ENCODE data around the gene KRTAP5-1.
"Not testable (repeated sequence)": the region's sequence is repeated elsewhere in the genome, so short reads cannot be mapped to it uniquely, and the experiment has no call there.

Gene KRTAP5-1

DNA sequence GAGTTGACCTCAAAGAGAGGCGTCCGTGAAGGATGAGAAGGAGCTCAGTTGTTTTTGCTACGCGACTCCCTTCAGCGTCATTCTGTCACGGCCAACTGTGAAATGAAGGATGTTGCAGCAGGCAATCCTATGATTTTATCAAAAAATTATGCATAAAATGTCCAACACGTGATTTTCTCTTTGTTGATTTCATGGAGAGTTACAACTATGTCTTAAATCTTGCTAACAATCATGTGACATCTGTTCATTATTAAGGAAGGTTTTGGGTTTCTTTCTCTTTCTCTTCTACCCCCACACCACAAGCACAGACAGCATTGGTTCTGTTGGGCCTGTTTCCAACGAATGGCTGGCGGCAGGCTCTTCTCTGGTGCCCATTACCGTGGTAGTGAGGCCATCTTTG is 33.1 kb upstream of the KRTAP5-1 start:
- DNase-seq (ENCODE audit: low read depth) = no peak
- H3K4me3 ChIP-seq (ENCODE audit: low read depth, low read length) = no peak overlapping the region
- TF ChIP-seq, protein P1, sequence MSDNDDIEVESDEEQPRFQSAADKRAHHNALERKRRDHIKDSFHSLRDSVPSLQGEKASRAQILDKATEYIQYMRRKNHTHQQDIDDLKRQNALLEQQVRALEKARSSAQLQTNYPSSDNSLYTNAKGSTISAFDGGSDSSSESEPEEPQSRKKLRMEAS (IDR thresholded peaks at IDR 0.05; ENCODE audit: low read depth, low read length) = no peak
- TF ChIP-seq MYC (IDR thresholded peaks at IDR 0.05; ENCODE audit: low read depth, low read length) = no peak
- no peak for TF ChIP-seq POLR2A (IDR thresholded peaks at IDR 0.05; ENCODE audit: extremely low read depth, insufficient read length)
- TF ChIP-seq, protein P2, sequence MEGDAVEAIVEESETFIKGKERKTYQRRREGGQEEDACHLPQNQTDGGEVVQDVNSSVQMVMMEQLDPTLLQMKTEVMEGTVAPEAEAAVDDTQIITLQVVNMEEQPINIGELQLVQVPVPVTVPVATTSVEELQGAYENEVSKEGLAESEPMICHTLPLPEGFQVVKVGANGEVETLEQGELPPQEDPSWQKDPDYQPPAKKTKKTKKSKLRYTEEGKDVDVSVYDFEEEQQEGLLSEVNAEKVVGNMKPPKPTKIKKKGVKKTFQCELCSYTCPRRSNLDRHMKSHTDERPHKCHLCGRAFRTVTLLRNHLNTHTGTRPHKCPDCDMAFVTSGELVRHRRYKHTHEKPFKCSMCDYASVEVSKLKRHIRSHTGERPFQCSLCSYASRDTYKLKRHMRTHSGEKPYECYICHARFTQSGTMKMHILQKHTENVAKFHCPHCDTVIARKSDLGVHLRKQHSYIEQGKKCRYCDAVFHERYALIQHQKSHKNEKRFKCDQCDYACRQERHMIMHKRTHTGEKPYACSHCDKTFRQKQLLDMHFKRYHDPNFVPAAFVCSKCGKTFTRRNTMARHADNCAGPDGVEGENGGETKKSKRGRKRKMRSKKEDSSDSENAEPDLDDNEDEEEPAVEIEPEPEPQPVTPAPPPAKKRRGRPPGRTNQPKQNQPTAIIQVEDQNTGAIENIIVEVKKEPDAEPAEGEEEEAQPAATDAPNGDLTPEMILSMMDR (IDR thresholded peaks at IDR 0.05; ENCODE audit: low read depth, low read length) = no peak

DNA sequence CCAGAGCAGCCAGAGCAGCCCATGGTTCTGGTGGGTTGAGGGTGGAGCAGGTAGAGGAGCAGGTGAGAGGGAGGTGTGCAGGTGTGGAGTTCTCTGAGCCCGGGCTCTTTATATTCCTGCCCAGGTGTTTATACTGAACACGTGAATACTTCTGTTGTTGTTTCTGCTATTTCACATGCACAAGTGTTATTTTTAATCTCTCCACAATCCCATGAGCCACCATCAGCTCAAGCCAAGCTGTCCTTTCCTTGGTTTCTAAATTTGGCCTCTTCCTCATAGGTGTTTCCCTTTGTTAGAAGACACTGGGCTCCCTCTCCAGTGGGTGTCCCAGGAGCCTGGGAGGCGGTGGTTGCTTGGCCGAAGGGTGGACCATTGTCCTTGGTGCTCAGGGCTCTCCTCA is 23.3 kb upstream of the KRTAP5-1 start, which contains the start of gene KRTAP5-3:
Gene KRTAP5-3, minus strand, starts transcription at position 101 of the 400 bp plus-strand sequence. Its CDS starts 78 bp downstream, at position 23.
- DNase-seq (ENCODE audit: low read depth) = no peak
- no peak within 1 kb of the TSS for H3K4me3 ChIP-seq (ENCODE audit: low read depth, low read length)
- TF ChIP-seq, protein P2 (IDR thresholded peaks at IDR 0.05; ENCODE audit: low read depth, low read length) = no peak
- TF ChIP-seq, protein P1 (IDR thresholded peaks at IDR 0.05; ENCODE audit: low read depth, low read length) = no peak
- TF ChIP-seq POLR2A (IDR thresholded peaks at IDR 0.05; ENCODE audit: extremely low read depth, insufficient read length) (no peak), MYC (IDR thresholded peaks at IDR 0.05; ENCODE audit: low read depth, low read length) (no peak)

DNA sequence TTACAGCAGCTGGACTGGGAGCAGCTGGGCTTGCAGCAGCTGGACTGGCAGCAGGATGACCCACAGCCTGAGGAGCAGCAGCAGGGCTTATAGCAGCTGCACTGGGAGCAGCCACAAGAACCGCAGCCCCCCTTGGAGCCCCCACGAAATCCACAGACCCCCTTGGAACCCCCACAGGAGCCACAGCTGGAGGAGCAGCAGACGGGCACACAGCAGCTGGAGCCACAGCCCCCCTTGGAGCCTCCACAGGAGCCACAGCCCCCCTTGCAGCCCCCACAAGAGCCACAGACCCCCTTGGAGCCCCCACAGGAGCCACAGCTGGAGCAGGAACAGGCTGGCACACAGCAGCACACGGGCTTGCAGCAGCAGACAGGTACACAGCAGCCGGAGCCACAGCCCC is 22.8 kb upstream of the KRTAP5-1 start:
- not testable (repeated sequence) for H3K4me3 ChIP-seq (ENCODE audit: low read depth, low read length); DNase-seq (ENCODE audit: low read depth)

DNA sequence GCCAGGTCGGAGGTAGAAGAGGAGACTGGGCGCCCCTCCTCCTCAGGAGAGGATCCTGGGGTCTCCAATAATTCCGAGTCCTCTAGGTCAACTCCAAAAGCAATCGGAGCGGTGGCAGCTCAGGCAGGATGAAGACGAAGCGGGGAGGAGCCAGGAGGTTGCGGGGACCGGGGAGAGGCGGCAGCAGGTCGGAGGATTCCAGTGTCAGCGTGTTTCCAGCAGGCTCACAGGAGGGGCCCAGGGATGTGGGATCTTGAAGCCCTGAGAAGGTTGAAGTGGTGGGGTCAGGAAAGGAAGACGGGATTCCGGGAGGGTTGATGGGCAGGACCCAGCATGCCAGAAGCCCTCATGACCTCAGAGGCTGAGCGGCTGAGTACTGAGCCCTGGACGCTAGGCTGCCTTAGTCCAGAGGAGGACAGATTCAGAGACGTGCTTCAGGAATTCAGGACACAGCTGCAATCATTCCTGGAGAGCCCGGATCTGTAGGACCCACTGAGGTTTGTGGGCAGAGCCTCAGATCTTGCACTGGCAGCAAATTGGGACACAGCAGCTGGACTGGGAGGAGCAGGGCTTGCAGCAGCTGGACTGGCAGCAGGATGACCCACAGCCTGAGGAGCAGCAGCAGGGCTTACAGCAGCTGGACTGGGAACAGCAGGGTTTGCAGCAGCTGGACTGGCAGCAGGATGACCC is 22.2 kb upstream of the KRTAP5-1 start:
- not testable (repeated sequence) for DNase-seq (ENCODE audit: low read depth); H3K4me3 ChIP-seq (ENCODE audit: low read depth, low read length)

DNA sequence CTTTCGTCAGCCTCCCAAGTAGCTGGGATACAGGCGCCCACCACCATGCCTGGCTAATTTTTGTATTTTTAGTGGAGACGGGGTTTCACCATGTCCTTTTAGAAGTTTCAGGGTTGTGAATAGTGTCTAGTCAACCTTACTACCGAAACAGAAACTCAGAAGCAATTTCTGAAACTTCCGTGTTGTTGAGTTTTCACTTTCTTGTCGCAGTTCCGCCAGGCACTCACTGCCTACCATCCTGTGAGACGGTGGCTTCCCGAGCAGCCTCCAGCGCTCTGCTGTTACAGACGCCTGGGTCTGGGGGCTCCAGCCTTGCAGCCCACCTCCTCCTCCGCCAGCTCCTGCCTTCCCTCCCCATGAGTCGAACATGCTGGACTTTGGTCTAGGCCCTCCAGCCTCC is 20.8 kb upstream of the KRTAP5-1 start:
- not testable (repeated sequence) for H3K4me3 ChIP-seq (ENCODE audit: low read depth, low read length); DNase-seq (ENCODE audit: low read depth)

DNA sequence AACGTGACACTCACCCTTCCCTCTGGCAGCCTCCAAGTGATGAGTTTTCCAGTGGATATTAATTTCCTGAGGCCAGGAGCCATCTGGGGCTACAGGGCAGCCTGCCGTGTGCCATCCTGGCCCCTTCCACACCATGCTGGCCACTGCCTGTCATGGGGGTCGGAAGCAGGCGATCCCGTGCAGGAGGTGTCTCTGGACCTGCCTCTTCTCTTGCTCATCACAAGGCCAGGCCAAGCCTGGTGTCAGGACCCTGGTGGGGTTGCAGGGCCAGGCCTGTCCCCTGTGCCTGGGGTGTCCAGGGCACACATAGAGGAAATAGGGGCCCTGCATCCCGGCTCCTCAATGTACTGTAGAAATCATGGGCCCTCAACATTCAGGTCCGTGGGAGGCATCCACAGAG is 19.6 kb upstream of the KRTAP5-1 start:
- TF ChIP-seq MYC (IDR thresholded peaks at IDR 0.05; ENCODE audit: low read depth, low read length) = no peak
- TF ChIP-seq, protein P2 (IDR thresholded peaks at IDR 0.05; ENCODE audit: low read depth, low read length) = no peak
- H3K4me3 ChIP-seq (ENCODE audit: low read depth, low read length) = no peak overlapping the region
- DNase-seq (ENCODE audit: low read depth) = no peak

DNA sequence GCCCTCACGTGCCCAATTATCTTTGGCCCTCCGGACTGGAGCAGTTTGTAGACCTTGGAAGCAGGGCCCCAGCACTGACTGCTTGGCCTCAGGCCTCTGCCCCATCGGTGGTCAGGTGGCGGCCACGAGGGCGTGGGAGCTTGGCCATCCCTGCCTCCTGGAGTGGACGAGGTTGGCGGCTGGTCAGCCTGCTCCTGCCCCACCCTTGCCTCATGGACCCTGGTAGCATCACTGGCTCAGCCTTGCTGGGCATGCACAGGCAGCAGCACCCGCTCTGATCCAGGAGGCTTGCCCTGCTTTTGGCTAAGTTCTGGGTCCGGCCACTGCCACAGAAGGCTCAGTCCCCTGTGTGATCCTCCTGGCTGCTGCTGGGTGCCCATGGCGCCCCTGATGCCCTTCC is 19.1 kb upstream of the KRTAP5-1 start:
- TF ChIP-seq, protein P1 (IDR thresholded peaks at IDR 0.05; ENCODE audit: low read depth, low read length) = no peak
- H3K4me3 ChIP-seq (ENCODE audit: low read depth, low read length) = no peak overlapping the region
- no peak for DNase-seq (ENCODE audit: low read depth)

DNA sequence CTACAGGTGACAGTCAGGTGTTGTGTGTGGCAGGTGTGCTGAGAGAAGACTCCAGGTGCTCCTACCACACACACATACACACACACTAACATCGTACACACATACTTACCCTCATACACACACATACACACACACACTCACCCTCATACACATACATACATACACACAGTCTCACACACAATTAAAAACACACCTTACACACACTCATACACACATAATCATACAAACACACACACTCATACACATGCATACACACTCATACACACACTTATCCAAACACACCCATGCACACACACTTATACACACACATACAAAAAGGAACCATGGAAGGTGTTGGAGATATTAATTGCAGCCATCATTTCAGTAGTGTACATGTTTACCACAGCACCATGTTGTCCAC is 18.5 kb upstream of the KRTAP5-1 start:
- DNase-seq (ENCODE audit: low read depth) = no peak
- TF ChIP-seq MYC (IDR thresholded peaks at IDR 0.05; ENCODE audit: low read depth, low read length) = no peak
- TF ChIP-seq, protein P2 (IDR thresholded peaks at IDR 0.05; ENCODE audit: low read depth, low read length) = no peak
- no peak overlapping the region for H3K4me3 ChIP-seq (ENCODE audit: low read depth, low read length)

DNA sequence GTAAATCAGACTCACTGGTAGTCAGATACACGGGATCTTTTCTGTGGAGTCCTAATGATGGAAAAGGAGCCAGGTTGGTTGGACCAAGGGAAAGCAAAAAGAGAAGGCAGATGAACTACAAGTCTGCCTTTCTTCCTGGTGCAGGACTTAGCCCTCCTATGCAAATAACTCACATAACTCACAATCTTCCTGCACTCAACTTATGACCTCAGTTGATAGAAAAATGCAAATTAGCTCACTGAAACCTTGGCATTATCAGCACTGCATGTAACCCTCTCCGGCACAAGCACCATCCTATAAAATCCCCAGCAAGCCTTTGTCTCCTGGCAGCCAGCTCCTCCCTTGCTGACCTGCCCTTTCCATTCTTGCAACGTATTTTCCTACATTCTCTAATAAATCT is 16.6 kb upstream of the KRTAP5-1 start:
- DNase-seq (ENCODE audit: low read depth); H3K4me3 ChIP-seq (ENCODE audit: low read depth, low read length): not testable (repeated sequence)

Measured in NB4 (cell line).